Stomach (tissue), 4 donors: ENCODE results near the gene CD1C.

Source experiments
- EP300 ChIP-seq: sonication (generic); formaldehyde crosslinking; IDR thresholded peaks from one replicate; pipeline ENCODE4 v1.6.1; 2017; ENCODE audit warnings: antibody characterized with exemption
- POLR2A ChIP-seq, 4 donors: fragments of 450-650 bp; IDR thresholded peaks; one replicate each; pipeline ENCODE4 v1.6.1; 2016; ENCODE audit warnings: antibody characterized with exemption in 4 of 4, control low read depth in 2 of 4, mild to moderate bottlenecking in 1 of 4, moderate library complexity in 1 of 4
- POLR2AphosphoS5 ChIP-seq, 3 donors: sonication (generic); formaldehyde crosslinking; IDR thresholded peaks; one replicate each; pipeline ENCODE4 v1.6.1; 2016; ENCODE audit warnings: antibody characterized with exemption in 3 of 3
- TF ChIP-seq, protein P1 (sequence below), 7 experiments: fragments of 450-650 bp in 4 of 7; fragments of 200-600 bp in 3 of 7; sonication (generic) in 3 of 7; IDR thresholded peaks; one replicate each; pipeline ENCODE4 v1.5.1; 2016 to 2019; ENCODE audit warnings: antibody characterized with exemption in 7 of 7, control low read depth in 2 of 7, mild to moderate bottlenecking in 1 of 7

DNA sequence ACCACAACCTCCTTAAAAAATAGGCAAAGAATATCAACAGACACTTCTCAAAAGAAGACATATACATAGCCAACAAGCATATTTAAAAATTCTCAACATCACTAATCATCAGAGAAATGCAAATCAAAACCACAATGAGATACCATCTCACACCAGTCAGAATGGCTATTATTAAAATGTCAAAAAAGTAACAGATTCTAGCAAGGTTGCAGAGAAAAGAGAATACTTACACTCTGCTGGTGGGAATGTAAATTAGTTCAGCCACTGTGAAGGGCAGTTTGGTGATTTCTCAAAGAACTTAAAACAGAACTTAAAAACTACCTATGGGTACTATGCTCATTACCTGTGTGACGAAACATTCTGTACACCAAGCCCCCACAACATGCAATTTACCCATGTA is 20.9 kb downstream of the CD1C start:
- TF ChIP-seq, protein P1, sequence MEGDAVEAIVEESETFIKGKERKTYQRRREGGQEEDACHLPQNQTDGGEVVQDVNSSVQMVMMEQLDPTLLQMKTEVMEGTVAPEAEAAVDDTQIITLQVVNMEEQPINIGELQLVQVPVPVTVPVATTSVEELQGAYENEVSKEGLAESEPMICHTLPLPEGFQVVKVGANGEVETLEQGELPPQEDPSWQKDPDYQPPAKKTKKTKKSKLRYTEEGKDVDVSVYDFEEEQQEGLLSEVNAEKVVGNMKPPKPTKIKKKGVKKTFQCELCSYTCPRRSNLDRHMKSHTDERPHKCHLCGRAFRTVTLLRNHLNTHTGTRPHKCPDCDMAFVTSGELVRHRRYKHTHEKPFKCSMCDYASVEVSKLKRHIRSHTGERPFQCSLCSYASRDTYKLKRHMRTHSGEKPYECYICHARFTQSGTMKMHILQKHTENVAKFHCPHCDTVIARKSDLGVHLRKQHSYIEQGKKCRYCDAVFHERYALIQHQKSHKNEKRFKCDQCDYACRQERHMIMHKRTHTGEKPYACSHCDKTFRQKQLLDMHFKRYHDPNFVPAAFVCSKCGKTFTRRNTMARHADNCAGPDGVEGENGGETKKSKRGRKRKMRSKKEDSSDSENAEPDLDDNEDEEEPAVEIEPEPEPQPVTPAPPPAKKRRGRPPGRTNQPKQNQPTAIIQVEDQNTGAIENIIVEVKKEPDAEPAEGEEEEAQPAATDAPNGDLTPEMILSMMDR (IDR thresholded peaks at IDR 0.05) = no peak
- TF ChIP-seq POLR2AphosphoS5 (IDR thresholded peaks at IDR 0.05) = no peak
- no peak for TF ChIP-seq POLR2A (IDR thresholded peaks at IDR 0.05)
- TF ChIP-seq EP300 = no peak
